NCI-H187 (cell line): ENCODE measurements around the gene FAM24A.
"Not testable (repeated sequence)": the region's sequence is repeated elsewhere in the genome, so short reads cannot be mapped to it uniquely, and the experiment has no call there.

Source experiments
- DNase-seq, 2 experiments: peaks; one replicate each; lab custom pipeline; 2025; lab: John Stamatoyannopoulos, UW

The FAM24A gene

GRCh38 chr10:122910310-122910709, at the start of gene FAM24A:
TSS of gene FAM24A (plus strand) at chr10:122910610. CDS start at chr10:122911635, 1,025 bp downstream.
- DNase-seq, result no peak

GRCh38 chr10:122861711-122862161, 48.7 kb upstream of the FAM24A start:
- DNase-seq, result no peak

GRCh38 chr10:122863216-122864193, 46.9 kb upstream of the FAM24A start:
- no peak for DNase-seq

GRCh38 chr10:122864194-122864592, 46.2 kb upstream of the FAM24A start:
- DNase-seq, result no peak

- DNase-seq, result no peak
Observed at GRCh38 chr10:122864901-122865300, 45.5 kb upstream of the FAM24A start.

GRCh38 chr10:122866757-122867482, 43.5 kb upstream of the FAM24A start:
- not testable (repeated sequence) for DNase-seq

- not testable (repeated sequence) for DNase-seq
Observed at GRCh38 chr10:122868768-122869167, 41.6 kb upstream of the FAM24A start.

- DNase-seq, result not testable (repeated sequence)
Observed at GRCh38 chr10:122871947-122872346, 38.5 kb upstream of the FAM24A start.

- no peak for DNase-seq
Observed at GRCh38 chr10:122875843-122876466, 34.5 kb upstream of the FAM24A start.

GRCh38 chr10:122876467-122876855, 33.9 kb upstream of the FAM24A start:
- no peak for DNase-seq

- no peak for DNase-seq
Observed at GRCh38 chr10:122877264-122877663, 33.1 kb upstream of the FAM24A start.

GRCh38 chr10:122878799-122879338, 31.5 kb upstream of the FAM24A start:
- peak; percentile 1 to 15 for DNase-seq

- peak; percentile 85 to 88 for DNase-seq
Observed at GRCh38 chr10:122879339-122880273, 30.8 kb upstream of the FAM24A start, which contains the start of gene FAM24B. TSS of gene FAM24B (minus strand) at chr10:122879581. CDS start at chr10:122850515, 29,066 bp downstream.

- no peak for DNase-seq
Observed at GRCh38 chr10:122882766-122883165, 27.6 kb upstream of the FAM24A start.

GRCh38 chr10:122884166-122884565, 26.2 kb upstream of the FAM24A start:
- no peak for DNase-seq

GRCh38 chr10:122894261-122894944, 16.0 kb upstream of the FAM24A start:
- no peak for DNase-seq

GRCh38 chr10:122903861-122904260, 6.5 kb upstream of the FAM24A start:
- DNase-seq, result not testable (repeated sequence)

- no peak for DNase-seq
Observed at GRCh38 chr10:122911889-122912484, 1.6 kb downstream of the FAM24A start.

- no peak for DNase-seq
Observed at GRCh38 chr10:122915700-122916099, 5.3 kb downstream of the FAM24A start.

- DNase-seq, result no peak
Observed at GRCh38 chr10:122930140-122930539, 19.7 kb downstream of the FAM24A start.
